Heart right ventricle (tissue), 16 donors: ENCODE measurements around the gene STRIT1. TPM values are rescaled to one million over a fixed set of nuclear protein-coding genes. Genes with fewer than 3 reads are reported as not detected.

ENCODE experiments used
- ATAC-seq, 8 donors: fragments of 200-7000 bp; cut with Tn5 transposase; one replicate each; pipeline ENCODE4 v1.9.1; 2020; ENCODE audit warnings: mild to moderate bottlenecking in 8 of 8, moderate library complexity in 8 of 8, moderate number of reproducible peaks in 1 of 8
- DNase-seq, 2 donors: peaks; one replicate each; pipeline ENCODE4 v3.0.0-alpha.2; 2020
- H3K27ac ChIP-seq, 10 donors: fragments of 200-600 bp; sonication (generic) in 2 of 10; one replicate each; pipeline versions ENCODE4 v1.5.0 to v1.8.0; 2020 to 2022; ENCODE audit warnings: mild to moderate bottlenecking in 3 of 10
- H3K27me3 ChIP-seq, 7 donors: fragments of 200-600 bp; one replicate each; pipeline ENCODE4 v1.8.0; 2021 to 2022; ENCODE audit warnings: mild to moderate bottlenecking in 2 of 7
- H3K36me3 ChIP-seq, 9 donors: fragments of 200-600 bp; sonication (generic) in 1 of 9; one replicate each; pipeline versions ENCODE4 v1.5.0 to v1.8.0; 2020 to 2022; ENCODE audit warnings: mild to moderate bottlenecking in 2 of 9
- H3K4me1 ChIP-seq, 9 donors: fragments of 200-600 bp; sonication (generic) in 1 of 9; one replicate each; pipeline versions ENCODE4 v1.5.0 to v1.8.0; 2020 to 2022; ENCODE audit warnings: mild to moderate bottlenecking in 4 of 9
- H3K4me3 ChIP-seq, 10 donors: fragments of 200-600 bp; sonication (generic) in 2 of 10; one replicate each; pipeline versions ENCODE4 v1.5.0 to v1.8.0; 2020 to 2022; ENCODE audit warnings: mild to moderate bottlenecking in 7 of 10, moderate library complexity in 2 of 10
- H3K9me3 ChIP-seq, 11 donors: fragments of 200-600 bp in 10 of 11; sonication (generic) in 2 of 11; one replicate each; pipeline versions ENCODE4 v1.5.0 to v1.8.0; 2013 to 2022; ENCODE audit warnings: mild to moderate bottlenecking in 2 of 11, control low read depth in 1 of 11, moderate library complexity in 1 of 11
- WGBS, 2 donors: extraction: QIAGEN DNeasy Blood & Tissue Kit; methylation state at CpG; one replicate each; pipeline ENCODE4 v1.1.7; 2013; ENCODE audit warnings: inconsistent platforms in 1 of 2; 5-methylcytosine and 5-hydroxymethylcytosine counted together
- intact Hi-C, 10 donors: fragments of 100-400 bp; cut with DNase I; formaldehyde crosslinking; loops; one replicate each; pipeline versions ENCODE4 v1.11.1 to v1.14.2; 2022
- polyA plus RNA-seq, 2 donors: library from polyadenylated mRNA; stranded (reverse); fragments of 200-250 nt; gene quantifications; one replicate each; pipeline ENCODE4 v1.2.3, GENCODE V29; 2013
- total RNA-seq, 10 donors: library from RNA; stranded (reverse); fragmentation: NEBNext Ultra II Directional in 3 of 10; extraction: Animal tissue kit (Norgen Biotek cat#: 25700) in 3 of 10; gene quantifications; one replicate each; pipeline versions ENCODE4 v1.2.1 to v1.2.4, GENCODE V29; 2021 to 2023
- TF ChIP-seq, protein P1 (sequence below), 9 donors: fragments of 200-600 bp; sonication (generic) in 2 of 9; IDR thresholded peaks; one replicate each; pipeline versions ENCODE4 v1.5.0 to v1.8.0; 2021 to 2022; ENCODE audit warnings: antibody characterized with exemption in 9 of 9, mild to moderate bottlenecking in 5 of 9, moderate library complexity in 1 of 9
- donor health status: Arrhythmogenic right ventricular cardiomyopathy.
- donor health status: ischemic (EF 13 %, LVEDD 7.1; RV severe dilation, severe dysfunction).
- donor health status: healthy with polysubstance abuse.
- donor health status: DM: no; HTN: yes; CAD: no.
- donor health status: DM: no; HTN: no; CAD: no.
- donor health status: ischemic (EF 25% LVEDD 6.9; RV normal size, moderate dysfunction).
- donor health status: ischemic (EF 25% LVEDD 5.7; RV mildly dilated, moderate dysfunction).
- donor health status: healthy.
- donor health status: DM: yes; HTN: yes; CAD: no.
- donor health status: Ischemic cardiomyopathy.
- donor health status: ischemic (EF 35%, LVEDD 5.7; RV mildly dilated, moderate dysfunction).
- donor health status: nonischemic (EF 11% LVEDD 7.7; RV severe dilation, severe dysfunction).
- donor health status: DM: yes; HTN: yes; CAD: no.
- donor health status: PGD.
- donor health status: ischemic (EF 29% LVEDD 5.4; RV normal size, mild dysfunction).
- donor health status: nonischemic (EF 23%, LVEDD 6.1; RV moderate dilation, normal function).

STRIT1 gene
- total and polyA plus RNA-seq, 12 donors = 0.26 to 5.6 (median 1.2) TPM; not detected in 1

GRCh38 chr3:155303540-155304097 is 10.1 kb upstream of the STRIT1 start:
- TF ChIP-seq, protein P1, sequence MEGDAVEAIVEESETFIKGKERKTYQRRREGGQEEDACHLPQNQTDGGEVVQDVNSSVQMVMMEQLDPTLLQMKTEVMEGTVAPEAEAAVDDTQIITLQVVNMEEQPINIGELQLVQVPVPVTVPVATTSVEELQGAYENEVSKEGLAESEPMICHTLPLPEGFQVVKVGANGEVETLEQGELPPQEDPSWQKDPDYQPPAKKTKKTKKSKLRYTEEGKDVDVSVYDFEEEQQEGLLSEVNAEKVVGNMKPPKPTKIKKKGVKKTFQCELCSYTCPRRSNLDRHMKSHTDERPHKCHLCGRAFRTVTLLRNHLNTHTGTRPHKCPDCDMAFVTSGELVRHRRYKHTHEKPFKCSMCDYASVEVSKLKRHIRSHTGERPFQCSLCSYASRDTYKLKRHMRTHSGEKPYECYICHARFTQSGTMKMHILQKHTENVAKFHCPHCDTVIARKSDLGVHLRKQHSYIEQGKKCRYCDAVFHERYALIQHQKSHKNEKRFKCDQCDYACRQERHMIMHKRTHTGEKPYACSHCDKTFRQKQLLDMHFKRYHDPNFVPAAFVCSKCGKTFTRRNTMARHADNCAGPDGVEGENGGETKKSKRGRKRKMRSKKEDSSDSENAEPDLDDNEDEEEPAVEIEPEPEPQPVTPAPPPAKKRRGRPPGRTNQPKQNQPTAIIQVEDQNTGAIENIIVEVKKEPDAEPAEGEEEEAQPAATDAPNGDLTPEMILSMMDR (IDR thresholded peaks at IDR 0.05) = no peak
- Histone ChIP-seq H3K36me3 (no peaks in the 10 kb centered on the region), H3K27ac (no peak overlapping the region), H3K27me3 (no peaks in the 10 kb centered on the region), H3K4me1 (no peaks in the 10 kb centered on the region), H3K9me3 (peaks cover 0 to 15% (median 0%) of the 10 kb centered on the region in 11 donors), H3K4me3 (no peak overlapping the region)
- ATAC-seq (no peak), DNase-seq (no peak)
- intact Hi-C loops = no loop called here

DNA sequence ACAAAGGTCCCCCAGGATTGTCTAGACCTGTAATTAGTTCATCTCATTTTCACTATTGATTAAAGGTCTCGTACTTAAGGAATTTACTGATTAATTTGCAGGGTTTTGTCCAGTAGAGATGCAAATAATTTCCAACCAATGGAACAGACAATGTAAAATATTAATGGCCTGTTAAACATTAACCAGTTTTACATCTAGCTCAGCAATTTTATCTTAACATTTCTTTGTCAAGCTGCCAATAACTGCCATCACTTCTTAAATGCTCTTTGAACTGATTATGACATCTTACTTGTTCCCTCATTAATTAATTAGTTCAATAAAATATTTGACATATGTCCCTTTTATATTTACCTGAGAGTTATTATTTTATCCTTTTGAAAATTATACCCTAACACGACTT is 9.4 kb upstream of the STRIT1 start:
- H3K27ac ChIP-seq = no peak overlapping the region
- intact Hi-C loops = no loop called here
- no peak for DNase-seq
- H3K36me3 ChIP-seq = no peaks in the 10 kb centered on the region
- no peak overlapping the region for H3K4me3 ChIP-seq
- WGBS, 2 donors = 41 to 74% methylated on average over 2 of the region's 2 CpGs
- TF ChIP-seq, protein P1 (IDR thresholded peaks at IDR 0.05) = no peak
- ATAC-seq = no peak
- no peaks in the 10 kb centered on the region for H3K4me1 ChIP-seq
- H3K27me3 ChIP-seq = no peaks in the 10 kb centered on the region
- H3K9me3 ChIP-seq = peaks cover 0 to 21% (median 4%) of the 10 kb centered on the region in 11 donors

GRCh38 chr3:155302481-155302880 is 9.0 kb upstream of the STRIT1 start:
- no peak for DNase-seq
- H3K4me3 ChIP-seq = no peak overlapping the region
- H3K4me1 ChIP-seq = no peaks in the 10 kb centered on the region
- 57 to 58% methylated on average over 2 of the region's 2 CpGs for WGBS, 2 donors
- TF ChIP-seq, protein P1 (IDR thresholded peaks at IDR 0.05) = no peak
- no peak for ATAC-seq
- no peaks in the 10 kb centered on the region for H3K27me3 ChIP-seq
- intact Hi-C loops = no loop called here
- H3K9me3 ChIP-seq = peaks cover 0 to 25% (median 7%) of the 10 kb centered on the region in 11 donors
- H3K36me3 ChIP-seq = no peaks in the 10 kb centered on the region
- H3K27ac ChIP-seq = no peak overlapping the region

DNA sequence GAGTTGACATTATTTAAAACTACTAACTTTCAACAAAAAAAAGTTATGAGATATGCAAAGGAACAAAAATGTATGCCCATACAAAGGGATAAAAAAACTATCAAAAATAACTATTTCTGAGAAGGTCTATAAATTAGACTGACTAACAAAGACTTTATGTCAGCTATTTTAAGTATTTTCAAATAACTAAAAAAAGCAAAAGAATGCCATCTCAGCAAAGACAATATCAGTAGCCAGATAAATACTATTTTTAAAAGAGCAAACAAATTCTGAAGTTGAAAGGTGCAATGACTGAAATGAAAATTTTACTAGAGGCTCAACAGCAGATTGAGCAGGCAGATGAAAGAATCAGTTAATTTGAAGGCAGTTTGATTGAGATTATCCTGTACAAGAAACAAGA is 3.6 kb upstream of the STRIT1 start:
- ATAC-seq = no peak
- intact Hi-C loops = no loop called here
- Histone ChIP-seq H3K4me3 (no peak overlapping the region), H3K9me3 (peaks cover 0 to 32% (median 16%) of the 10 kb centered on the region in 11 donors), H3K36me3 (no peaks in the 10 kb centered on the region), H3K27ac (no peak overlapping the region), H3K27me3 (no peaks in the 10 kb centered on the region), H3K4me1 (no peaks in the 10 kb centered on the region)
- no peak for DNase-seq
- TF ChIP-seq, protein P1 (IDR thresholded peaks at IDR 0.05) = no peak
